GM19397 (cell line): ENCODE data around the gene KDM4F.

ENCODE experiments used
- ATAC-seq: cut with Tn5 transposase; IDR thresholded peaks from one replicate; pipeline ENCODE4 v1.9.1; 2021; ENCODE audit warnings: mild to moderate bottlenecking, moderate library complexity; ENCODE audit not compliant: unreplicated experiment

The KDM4F gene

DNA sequence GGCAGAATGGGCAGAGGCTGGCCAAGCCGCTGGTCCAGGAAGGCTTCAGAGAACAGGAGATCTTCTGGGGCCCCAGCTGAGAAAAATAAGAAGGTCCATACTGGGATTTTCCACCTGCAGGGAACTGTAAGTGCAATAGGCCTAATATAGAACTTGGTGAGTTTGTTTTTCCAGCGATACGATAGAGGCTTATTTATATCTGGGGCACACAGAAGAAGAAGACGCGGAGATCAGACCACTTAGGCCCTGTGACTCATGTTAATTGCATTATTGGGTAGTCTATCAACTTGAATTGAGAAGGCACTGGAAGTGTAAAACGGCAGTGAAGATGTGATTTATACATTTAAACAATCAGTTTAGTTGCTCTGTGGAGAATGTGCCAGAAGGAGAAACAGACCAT lies 9.8 kb downstream of the KDM4F start:
- no peak for ATAC-seq

DNA sequence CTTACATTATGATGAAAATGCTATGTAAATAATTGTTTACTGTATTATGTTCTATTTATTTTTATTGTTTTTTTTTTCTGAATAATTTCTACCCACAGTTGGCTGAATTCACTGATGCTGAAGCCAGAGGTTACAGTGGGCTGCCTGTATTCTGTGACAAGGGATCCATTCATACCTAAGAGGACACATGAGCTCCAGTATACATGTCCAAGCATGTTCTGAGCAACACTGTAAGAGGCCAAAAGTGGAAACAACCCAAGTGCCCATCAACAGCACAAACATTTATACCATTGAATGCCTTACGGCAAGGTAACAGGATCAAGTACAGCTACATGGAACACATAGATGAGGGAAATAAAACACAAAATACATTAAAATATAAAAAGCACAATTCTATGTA lies 16.1 kb downstream of the KDM4F start:
- no peak for ATAC-seq

DNA sequence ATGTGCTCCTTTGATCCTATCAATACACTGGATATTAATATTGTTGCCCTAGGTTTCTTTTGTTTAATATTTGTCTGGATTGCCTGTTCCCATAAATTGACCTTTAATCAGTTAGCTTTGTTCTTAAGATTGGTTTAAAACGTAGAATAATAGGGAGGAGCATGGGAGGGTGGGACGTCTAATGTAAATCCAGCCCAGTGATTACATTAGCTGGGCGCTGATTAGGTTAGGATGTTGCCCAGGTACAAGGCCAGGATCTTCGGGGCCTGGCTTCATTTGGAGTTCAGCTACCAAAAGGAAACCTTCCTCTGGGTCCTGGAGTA lies 17.5 kb downstream of the KDM4F start, which contains the start of gene SRSF8:
TSS of gene SRSF8 (plus strand) at position 204 of the 323 bp plus-strand sequence. CDS start 308 bp downstream, outside the sequence.
- ATAC-seq: peak; percentile 33

DNA sequence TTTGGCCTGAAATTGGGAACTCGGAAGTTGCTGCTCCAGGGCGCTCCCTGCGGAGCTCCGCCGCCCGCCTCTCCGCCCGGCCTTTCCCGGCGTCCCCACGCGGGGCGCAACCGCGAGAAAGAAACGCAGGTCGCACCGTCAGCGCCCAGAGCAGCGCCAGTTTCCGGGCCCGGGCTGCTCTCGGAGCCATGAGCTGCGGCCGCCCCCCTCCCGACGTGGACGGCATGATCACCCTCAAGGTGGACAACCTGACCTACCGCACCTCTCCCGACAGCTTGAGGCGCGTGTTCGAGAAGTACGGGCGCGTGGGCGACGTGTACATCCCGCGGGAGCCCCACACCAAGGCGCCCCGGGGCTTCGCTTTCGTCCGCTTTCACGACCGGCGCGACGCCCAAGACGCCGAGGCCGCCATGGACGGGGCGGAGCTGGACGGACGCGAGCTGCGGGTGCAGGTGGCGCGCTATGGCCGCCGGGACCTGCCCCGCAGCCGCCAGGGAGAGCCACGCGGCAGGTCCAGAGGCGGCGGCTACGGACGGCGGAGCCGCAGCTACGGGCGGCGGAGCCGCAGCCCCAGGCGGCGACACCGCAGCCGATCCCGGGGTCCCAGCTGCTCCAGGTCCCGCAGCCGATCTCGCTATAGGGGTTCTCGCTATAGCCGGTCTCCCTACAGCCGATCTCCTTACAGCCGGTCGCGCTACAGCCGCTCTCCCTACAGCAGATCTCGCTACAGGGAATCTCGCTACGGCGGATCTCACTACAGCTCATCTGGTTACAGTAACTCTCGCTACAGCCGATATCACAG lies 18.0 kb downstream of the KDM4F start:
- ATAC-seq: peak; percentile 73

DNA sequence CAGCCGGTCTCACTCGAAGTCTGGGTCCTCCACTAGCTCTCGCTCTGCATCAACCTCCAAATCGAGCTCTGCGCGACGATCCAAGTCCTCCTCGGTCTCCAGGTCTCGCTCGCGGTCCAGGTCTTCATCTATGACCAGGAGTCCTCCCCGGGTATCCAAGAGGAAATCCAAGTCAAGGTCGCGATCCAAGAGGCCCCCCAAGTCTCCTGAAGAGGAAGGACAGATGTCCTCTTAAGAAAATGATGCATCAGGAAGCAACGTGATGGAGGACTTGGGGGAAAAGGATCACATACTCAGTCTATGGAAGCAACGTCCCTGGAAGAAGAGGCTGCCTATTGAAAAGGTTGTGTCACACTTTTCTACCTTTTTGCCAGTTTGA lies 18.6 kb downstream of the KDM4F start:
- no peak for ATAC-seq

DNA sequence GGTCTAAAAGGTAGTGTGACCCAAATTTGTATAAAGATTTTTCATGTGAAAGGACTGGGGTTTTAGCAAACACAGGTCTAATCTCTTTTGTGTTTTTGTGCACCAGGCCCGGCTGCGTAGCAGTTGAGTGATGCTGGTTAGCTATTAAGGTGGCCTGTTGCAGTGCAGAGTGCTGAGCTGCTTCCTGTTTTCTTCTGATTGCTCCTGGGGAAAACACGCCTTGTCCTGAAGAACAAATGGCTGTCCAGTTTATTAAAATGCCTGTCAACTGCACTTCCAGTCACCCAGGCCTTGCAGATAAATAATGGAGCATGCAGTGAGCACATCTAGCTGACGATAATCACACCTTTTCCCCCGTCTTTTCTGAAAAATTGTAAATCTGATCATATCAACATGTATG lies 19.3 kb downstream of the KDM4F start:
- peak; percentile 47 for ATAC-seq

DNA sequence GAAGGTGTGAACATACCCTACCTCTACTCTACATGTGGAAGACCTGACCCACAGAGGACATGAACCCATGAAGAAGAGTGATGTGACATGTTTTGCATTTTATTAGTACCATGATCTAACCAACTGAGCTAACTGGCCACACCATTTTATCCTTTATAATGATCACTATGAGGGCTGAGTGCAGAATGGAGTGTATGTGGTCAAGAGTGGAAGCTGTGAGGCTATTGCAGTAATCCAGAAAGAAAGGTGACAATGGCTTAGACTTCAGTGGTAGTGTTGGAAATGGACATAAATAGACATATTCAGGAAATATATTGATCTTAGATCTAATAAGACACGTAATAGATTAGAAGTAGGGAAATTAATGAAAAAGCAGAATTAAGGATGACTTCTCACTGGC lies 21.2 kb downstream of the KDM4F start:
- ATAC-seq: no peak

DNA sequence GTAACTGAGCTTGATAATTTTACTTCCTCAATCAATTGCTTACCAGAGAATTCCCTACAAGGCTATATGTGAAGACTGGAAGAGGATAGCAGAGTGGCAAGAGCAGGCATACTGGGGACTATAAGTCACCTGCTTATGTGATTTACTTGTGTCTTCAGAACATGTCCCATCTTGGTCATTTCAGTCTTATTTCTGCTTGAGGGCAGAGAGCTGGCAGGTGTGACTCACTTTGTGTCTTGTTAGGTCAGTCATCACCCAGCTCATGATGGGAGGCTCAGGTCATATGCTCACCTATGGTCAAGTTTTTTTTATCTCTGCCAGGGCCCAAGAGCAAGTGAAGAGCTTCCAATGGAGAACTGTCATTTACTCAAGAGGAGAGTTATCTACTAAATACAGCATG lies 23.7 kb downstream of the KDM4F start:
- no peak for ATAC-seq

DNA sequence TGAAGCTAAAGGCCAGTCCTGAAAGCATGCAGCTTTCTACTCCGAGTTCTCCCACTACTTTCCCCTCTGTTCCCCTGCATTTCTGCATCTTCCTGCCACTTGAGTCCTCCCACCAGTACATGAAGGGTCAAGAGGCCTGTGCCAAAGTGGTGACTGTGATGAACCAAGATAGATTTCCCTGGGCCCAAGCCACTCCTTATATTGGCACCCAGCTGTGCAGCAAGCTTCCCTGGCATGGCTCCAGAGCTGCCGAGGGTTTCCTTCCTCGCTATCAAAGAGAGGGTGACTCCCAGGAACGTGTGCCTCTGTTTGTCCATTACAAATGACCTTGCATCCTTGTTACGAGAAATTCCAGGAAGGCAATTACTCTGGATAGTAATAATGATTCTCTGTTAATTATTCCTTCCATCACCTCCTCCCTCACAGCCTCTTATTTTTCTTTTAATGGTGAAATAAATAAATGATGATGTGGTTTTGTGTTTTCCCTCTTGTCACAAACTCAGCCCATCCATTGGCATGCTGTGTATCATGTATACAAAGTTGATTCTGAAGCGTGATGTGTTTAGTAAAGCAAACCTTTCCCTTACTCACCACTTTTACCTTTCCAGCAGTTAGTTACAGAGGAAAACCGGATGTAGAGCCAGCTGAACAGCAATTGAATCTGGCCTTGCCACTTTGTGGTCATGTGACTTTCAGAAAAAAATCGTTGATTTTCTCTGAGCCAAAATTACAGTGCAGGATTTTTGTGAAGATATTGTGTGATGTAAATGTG lies 25.8 kb downstream of the KDM4F start:
- ATAC-seq: no peak

DNA sequence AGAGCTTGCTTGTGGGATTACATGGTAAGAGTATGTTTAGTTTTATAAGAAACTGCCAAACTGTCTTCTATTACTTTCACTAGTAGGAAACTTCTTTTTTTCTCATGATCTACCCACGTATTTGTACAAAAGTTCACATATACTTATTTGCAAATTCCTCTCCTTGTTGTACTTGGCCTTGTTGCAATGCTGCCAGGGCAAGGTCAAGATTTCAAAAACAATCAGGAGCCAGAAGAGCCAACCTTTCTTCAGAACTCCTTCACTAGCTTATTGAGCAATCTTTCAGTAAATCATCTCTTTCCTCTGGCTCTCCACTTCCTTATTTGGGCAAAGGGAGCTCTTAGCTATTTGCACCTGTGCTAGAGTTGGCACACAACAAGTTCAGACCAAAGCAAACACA lies 27.2 kb downstream of the KDM4F start:
- no peak for ATAC-seq

DNA sequence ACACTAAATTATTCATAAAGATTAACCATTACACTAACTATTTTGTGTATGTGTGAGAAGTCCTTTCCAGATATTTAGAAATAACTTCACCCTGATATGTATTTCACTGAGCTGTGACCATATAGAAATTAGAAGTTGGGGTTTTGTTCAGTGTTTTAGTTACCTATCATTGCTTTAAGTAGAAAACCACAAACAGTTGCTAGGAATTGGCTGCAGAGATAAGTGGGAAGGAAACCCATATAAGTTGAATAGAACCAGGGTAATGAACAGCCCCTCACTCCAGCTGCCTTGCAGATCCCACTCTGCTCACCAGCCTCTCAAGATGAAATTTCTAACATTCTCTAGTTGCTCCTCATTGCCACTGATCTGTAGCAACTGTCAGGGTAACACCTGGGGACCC lies 27.8 kb downstream of the KDM4F start:
- no peak for ATAC-seq

DNA sequence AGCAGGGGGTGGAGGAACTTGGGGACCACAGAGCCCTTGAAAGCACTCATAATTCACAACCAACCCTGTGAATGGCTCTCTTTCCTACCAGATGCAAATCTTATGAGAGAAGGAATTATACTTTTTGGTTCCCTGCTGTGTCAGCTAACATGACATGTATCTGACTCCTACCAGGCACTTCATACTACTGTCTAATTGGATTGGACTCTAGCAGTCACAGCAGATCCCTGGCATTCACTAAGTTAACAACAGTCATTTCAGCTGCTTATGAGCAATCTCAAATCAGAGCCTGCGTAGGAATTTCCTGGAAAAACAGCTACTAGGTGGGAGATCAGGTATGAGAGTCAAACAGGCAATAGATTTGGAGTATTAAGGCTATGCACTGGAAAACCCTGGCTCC lies 29.3 kb downstream of the KDM4F start:
- no peak for ATAC-seq

DNA sequence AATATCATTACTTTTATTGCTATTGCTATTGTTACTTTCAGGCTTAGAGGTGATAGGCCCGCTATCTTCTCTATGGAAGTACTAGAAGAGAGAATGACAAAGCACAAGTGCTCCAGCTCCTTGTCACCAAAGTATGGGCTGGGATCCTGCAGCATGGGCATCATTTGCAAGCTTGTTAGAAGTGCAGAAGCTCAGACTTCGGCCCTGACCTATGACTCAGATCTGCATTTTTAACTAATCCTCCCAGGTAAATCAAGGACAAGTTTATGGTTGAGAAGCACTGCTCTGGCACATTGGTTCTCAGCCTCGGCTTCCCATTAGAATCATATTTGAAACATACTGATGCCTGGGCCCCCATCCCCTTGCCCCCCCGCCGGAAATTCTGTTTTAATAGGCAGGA lies 31.8 kb downstream of the KDM4F start:
- ATAC-seq: no peak

DNA sequence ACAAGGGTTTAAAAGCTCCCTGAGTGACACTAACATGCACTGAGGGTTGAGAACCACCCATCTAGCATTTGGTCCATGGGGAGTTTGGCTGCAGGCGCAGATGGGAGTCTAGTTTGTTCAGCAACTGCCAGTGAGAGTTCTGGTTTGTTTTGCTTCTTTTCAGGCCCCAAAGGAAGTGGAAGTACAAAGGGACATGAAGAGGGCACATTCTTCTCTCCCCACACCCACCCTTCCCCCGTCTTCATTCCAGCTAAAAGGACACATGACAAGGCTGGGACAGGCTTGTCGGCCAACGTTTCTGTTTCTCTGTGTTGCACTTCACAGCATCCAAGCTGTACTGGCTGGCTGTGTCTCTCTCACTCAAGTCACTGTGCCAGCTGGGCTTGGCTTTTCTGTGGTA lies 32.2 kb downstream of the KDM4F start:
- no peak for ATAC-seq

DNA sequence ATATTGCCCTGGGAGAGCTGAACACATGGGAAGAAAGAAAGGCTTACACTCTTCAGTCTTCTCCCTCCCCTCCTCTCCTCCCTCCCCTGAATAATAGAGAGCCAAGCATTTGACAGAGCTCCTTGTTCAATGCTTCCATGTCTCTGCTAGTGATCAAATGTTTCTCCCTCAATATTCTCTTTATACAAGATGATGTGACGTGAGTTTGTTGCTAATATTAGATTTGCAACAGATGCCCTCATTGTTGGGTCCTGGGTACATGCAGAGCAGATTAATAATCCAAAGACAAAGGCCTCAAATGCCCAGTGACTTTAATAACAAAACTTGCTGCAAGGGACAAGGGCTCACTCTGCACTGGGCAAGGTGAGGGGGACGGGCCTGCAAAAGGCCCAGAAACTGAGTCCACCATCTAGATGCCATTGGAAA lies 33.4 kb downstream of the KDM4F start:
- no peak for ATAC-seq

DNA sequence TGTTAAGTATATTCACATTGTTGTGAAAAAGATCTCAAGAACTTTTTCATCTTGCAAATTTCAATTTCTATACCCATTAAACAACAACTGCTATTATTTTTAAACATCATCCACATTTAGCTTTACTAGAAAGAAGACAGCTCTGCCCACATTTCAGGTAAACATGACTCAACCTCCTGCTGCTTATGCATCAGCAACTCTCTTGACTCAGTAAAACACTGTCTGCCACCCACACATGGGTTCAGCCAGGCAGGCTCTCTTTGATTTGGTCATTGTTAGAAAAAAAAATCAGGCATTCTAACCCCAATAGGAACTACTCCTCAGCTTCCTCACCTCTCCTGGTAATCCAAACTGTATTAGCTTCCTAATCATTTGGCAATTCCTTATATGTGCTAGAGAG lies 35.3 kb downstream of the KDM4F start:
- no peak for ATAC-seq

DNA sequence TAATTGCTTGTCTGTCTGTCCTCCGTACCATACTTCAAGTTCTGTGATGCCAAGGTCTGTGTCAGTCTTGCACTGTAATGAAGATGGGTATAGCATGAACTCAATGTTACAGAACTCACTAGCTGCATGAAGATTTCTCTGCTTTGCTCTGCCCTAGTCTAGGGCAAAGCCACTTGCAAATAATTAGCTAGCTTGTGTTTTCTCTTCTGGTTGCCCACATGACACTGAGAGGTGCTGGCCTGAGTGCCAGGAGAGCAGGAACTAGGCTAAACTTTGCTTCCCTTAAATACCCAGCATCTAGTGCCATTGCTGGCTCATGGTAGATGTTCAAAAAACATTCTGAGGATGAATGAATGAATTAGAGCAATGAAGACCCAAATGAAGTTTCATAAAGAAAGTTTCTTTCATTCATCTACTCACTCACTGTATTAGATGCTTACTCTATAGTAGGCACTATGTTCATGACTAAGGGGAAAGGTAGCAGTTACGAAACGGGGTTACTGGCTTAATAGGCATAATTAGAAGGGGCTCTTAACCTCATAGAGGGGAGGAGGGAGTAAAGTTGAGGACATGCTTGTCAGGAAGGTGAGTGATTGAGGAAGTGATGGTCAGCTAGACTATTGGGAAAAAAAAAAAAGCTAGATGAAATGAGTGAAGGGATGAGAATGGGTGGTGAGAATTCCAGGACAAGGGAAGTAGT lies 36.0 kb downstream of the KDM4F start:
- no peak for ATAC-seq

DNA sequence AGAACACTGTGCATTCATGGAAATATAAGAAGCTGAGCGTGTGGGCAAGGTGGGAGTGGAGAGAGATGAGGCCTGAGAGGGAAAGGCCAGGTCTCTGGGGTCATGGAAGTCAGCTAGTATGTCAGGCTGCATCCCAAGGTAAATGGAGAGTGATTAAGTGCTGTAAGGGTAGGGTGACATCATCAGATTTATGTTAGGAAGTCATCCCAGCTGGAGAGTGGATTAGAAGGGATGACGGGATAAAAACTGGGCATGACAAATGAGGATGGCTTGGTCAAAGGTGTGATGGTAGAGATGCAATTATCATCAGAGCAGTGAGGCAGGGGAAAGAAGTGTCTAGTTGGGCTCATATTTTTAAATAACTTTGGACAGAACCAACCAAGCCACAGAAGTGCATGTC lies 36.9 kb downstream of the KDM4F start:
- ATAC-seq: no peak

DNA sequence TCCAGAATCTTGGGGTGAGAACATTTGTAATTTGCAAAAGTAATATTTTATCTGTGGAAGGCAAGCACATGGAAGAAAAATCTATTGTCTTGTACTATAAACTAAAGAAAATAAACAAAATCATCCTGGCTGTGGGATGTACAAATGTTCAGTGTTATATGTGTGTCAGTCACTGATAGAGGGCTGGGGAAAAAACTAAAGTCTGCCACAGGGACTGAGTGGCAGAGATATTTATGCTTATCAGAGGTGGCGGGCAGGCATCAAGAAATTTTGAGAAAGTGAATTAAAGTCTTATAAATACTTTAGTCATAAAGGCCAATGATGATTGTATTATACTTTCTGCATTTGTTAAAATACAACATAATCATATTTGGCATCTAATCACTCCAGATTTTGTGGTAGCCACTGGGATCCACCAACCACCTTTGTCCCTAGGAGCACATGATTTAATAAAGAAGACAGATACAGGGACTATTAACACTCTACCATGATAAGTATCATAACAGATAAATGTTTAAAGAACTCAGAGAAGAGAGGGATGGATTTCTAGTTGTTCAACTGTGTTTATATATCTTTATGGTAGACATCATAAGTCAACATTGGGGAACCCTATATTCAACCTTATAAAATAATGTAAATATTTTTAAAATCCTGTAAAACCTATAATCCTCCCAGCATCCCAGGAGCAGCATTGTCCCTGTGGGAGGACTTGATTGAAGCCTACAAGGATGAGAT lies 37.8 kb downstream of the KDM4F start:
- ATAC-seq: no peak

DNA sequence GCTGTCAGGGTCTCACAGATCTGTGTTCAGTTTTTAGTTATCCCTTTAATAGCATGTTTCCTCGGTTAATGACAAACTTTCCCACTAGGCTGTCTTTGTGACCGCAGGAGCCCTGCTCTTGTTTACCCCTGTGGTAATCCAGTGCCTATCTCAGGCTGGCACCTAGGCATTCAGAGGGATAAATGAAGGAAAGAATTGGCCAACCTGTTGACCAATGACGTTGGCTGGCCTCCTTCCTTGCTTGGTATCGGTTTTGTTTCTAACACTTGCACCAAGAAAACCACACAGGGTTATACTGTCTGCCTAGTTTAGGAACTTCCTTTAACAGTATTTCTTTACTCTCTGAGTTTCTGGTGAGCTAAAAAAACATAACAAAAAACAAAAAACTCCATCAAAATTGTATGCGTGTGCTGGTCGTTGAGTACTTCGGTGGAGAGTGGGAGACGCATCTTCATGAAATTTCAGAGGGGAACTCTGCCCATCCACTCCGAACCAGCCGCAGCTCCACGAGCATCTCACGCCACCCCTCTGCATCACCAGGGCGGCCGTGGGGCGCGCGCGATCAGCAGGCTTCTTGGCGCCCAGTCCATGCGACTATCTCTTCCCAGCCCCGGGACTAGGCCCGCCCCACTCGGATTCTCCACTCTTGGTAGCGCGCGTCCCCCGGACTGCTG lies 39.9 kb downstream of the KDM4F start:
- peak; percentile 54 for ATAC-seq
